Pancreas (tissue), 10 donors: ENCODE measurements around the gene CLDN15. TPM values are rescaled to one million over a fixed set of nuclear protein-coding genes. Genes with fewer than 3 reads are reported as not detected.
"Not testable (repeated sequence)": the region's sequence is repeated elsewhere in the genome, so short reads cannot be mapped to it uniquely, and the experiment has no call there.

Experiments used
- ATAC-seq, 4 donors: fragments of 200-7000 bp; cut with Tn5 transposase; one replicate each; pipeline versions ENCODE4 v1.8.0 to v1.9.1; 2020; ENCODE audit warnings: mild to moderate bottlenecking in 4 of 4, moderate library complexity in 4 of 4
- DNase-seq, 6 donors: peaks; one replicate each; pipeline ENCODE4 v3.0.0-alpha.2; 2020
- FAIRE-seq: peaks from 2 replicates; lab custom pipeline; 2012; peaks lifted over from hg19 to GRCh38; lab: Jason Lieb, UNC
- H3K27ac ChIP-seq, 4 donors: fragments of 200-600 bp; sonication (generic); 1 replicate in 3 of 4; 2 replicates in 1 of 4; pipeline versions ENCODE4 v1.5.0 to v1.8.0; 2020
- H3K27me3 ChIP-seq, 4 donors: fragments of 200-600 bp; one replicate each; pipeline ENCODE4 v1.8.0; 2021
- H3K36me3 ChIP-seq, 3 donors: fragments of 200-600 bp; sonication (generic) in 1 of 3; one replicate each; pipeline versions ENCODE4 v1.5.0 to v1.8.0; 2020 to 2021
- H3K4me1 ChIP-seq, 3 donors: fragments of 200-600 bp; one replicate each; pipeline ENCODE4 v1.8.0; 2021
- H3K4me3 ChIP-seq, 4 donors: fragments of 200-600 bp; sonication (generic) in 2 of 4; one replicate each; pipeline versions ENCODE4 v1.5.0 to v1.8.0; 2020 to 2021
- H3K9me3 ChIP-seq, 4 donors: fragments of 200-600 bp; one replicate each; pipeline ENCODE4 v1.8.0; 2021
- WGBS, 2 donors: extraction: QIAGEN DNeasy Blood & Tissue Kit; methylation state at CpG; one replicate each; pipeline ENCODE4 v1.1.7; 2013; 5-methylcytosine and 5-hydroxymethylcytosine counted together
- intact Hi-C, 3 donors: fragments of 100-400 bp; cut with DNase I; formaldehyde crosslinking; loops; one replicate each; pipeline versions ENCODE4 v1.11.1 to v1.14.2; 2022
- polyA plus RNA-seq, 2 donors: library from polyadenylated mRNA; stranded (reverse); fragments of 200-250 nt; gene quantifications; one replicate each; pipeline ENCODE4 v1.2.3, GENCODE V29; 2013
- total RNA-seq, 6 donors: library from RNA; stranded (reverse); fragmentation: NEBNext Ultra II Directional in 4 of 6; extraction: Animal tissue kit (Norgen Biotek cat#: 25700) in 4 of 6; gene quantifications; one replicate each; pipeline versions ENCODE4 v1.2.1 to v1.2.4, GENCODE V29; 2021 to 2023
- TF ChIP-seq, protein P1 (sequence below), 4 donors: fragments of 200-600 bp; sonication (generic) in 3 of 4; IDR thresholded peaks; one replicate each; pipeline versions ENCODE4 v1.5.0 to v1.8.0; 2021; ENCODE audit warnings: antibody characterized with exemption in 4 of 4
- donor health status: healthy with polysubstance abuse.
- donor health status: DM: no; HTN: no; CAD: no; lungs with moderate emphysema.
- donor health status: DM: no; HTN: no; CAD: no.
- donor health status: control.
- donor health status: control.
- donor health status: Bipolar disorder and iron deficiency.
- donor health status: DM: yes; HTN: yes; CAD: no.
- donor health status: DM: no; HTN: no; CAD: no.
- donor health status: DM: no; HTN: no; CAD: no.
- donor health status: DM: yes; HTN: yes; CAD: no.

CLDN15 gene
- total RNA-seq = 1 to 10 TPM; 2.2 to 8.5 (median 2.7) TPM
- 10 to 100 TPM; 12.8 to 15.2 TPM for polyA plus RNA-seq

- peak in 2 of 6 donors; percentile 52 to 69 for DNase-seq
- WGBS, 2 donors = 76 to 78% methylated on average over 29 to 31 of the region's 31 CpGs
- Histone ChIP-seq H3K4me1 (no peaks in the 10 kb centered on the region), H3K27ac (peak within 1 kb of the TSS; percentile 58 to 74 (median 60)), H3K4me3 (no peak within 1 kb of the TSS), H3K36me3 (peaks cover 0 to 8% (median 0%) of the 10 kb centered on the region in 3 donors), H3K27me3 (no peaks in the 10 kb centered on the region), H3K9me3 (no peaks in the 10 kb centered on the region)
- TF ChIP-seq, protein P1, sequence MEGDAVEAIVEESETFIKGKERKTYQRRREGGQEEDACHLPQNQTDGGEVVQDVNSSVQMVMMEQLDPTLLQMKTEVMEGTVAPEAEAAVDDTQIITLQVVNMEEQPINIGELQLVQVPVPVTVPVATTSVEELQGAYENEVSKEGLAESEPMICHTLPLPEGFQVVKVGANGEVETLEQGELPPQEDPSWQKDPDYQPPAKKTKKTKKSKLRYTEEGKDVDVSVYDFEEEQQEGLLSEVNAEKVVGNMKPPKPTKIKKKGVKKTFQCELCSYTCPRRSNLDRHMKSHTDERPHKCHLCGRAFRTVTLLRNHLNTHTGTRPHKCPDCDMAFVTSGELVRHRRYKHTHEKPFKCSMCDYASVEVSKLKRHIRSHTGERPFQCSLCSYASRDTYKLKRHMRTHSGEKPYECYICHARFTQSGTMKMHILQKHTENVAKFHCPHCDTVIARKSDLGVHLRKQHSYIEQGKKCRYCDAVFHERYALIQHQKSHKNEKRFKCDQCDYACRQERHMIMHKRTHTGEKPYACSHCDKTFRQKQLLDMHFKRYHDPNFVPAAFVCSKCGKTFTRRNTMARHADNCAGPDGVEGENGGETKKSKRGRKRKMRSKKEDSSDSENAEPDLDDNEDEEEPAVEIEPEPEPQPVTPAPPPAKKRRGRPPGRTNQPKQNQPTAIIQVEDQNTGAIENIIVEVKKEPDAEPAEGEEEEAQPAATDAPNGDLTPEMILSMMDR (IDR thresholded peaks at IDR 0.05) = no peak
- peak in 3 of 4 donors; percentile 16 to 31 (median 17) for ATAC-seq
- intact Hi-C loops = no loop called here
- no peak for FAIRE-seq
These were observed at the start of gene CLDN15 for GRCh38 chr7:101237206-101238067. CLDN15 (minus strand) TSS chr7:101237802; CDS start chr7:101237581, 221 bp downstream.

DNA sequence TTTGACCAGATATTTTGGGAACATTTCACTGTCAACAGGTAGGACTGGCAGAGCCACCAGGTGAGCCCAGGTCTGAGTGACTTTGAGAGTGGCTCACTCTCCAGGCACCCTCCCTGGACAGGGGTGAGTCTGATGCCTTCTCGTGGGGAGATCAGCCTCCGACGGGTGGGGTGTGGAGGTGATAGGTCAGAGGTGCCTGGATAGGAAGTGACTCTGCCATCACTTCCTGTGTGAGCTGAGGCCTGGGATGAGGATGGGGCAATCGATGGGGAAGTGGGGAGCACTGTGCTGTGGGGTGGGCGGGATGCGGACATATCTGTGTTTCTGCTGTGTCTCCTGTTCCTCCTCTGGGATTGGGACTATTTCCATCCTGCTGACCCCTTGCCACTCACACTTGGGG, 49.4 kb upstream of the CLDN15 start:
- H3K9me3 ChIP-seq = no peaks in the 10 kb centered on the region
- ATAC-seq (no peak), FAIRE-seq (no peak), DNase-seq (no peak)
- WGBS, 2 donors = 64 to 73% methylated on average over 4 to 6 of the region's 6 CpGs
- no peaks in the 10 kb centered on the region for H3K27me3 ChIP-seq
- H3K4me1 ChIP-seq = no peaks in the 10 kb centered on the region
- TF ChIP-seq, protein P1 (IDR thresholded peaks at IDR 0.05) = no peak
- H3K36me3 ChIP-seq = no peaks in the 10 kb centered on the region
- H3K27ac ChIP-seq = no peak overlapping the region
- no peak overlapping the region for H3K4me3 ChIP-seq
- intact Hi-C loops = no loop called here

- DNase-seq (peak in 4 of 6 donors; percentile 33 to 64 (median 62)), ATAC-seq (peak; percentile 48 to 76 (median 62))
- H3K27me3 ChIP-seq, H3K4me1 ChIP-seq, H3K4me3 ChIP-seq, intact Hi-C loops, FAIRE-seq, H3K9me3 ChIP-seq, H3K27ac ChIP-seq, H3K36me3 ChIP-seq: not testable (repeated sequence)
- 29 to 42% methylated on average over 3 of the region's 3 CpGs for WGBS, 2 donors
These were observed 48.3 kb upstream of the CLDN15 start for GRCh38 chr7:101285880-101286279.

GRCh38 chr7:101285171-101285570, 47.6 kb upstream of the CLDN15 start:
- FAIRE-seq (no peak), DNase-seq (peak in 1 of 6 donors; percentile 25), ATAC-seq (no peak)
- Histone ChIP-seq H3K4me1 (no peaks in the 10 kb centered on the region), H3K4me3 (no peak overlapping the region), H3K36me3 (no peaks in the 10 kb centered on the region), H3K27ac (no peak overlapping the region), H3K27me3 (no peaks in the 10 kb centered on the region), H3K9me3 (no peaks in the 10 kb centered on the region)
- WGBS, 2 donors = 54 to 55% methylated on average over 9 of the region's 9 CpGs
- TF ChIP-seq, protein P1 (IDR thresholded peaks at IDR 0.05) = no peak
- intact Hi-C loops = no loop called here

DNA sequence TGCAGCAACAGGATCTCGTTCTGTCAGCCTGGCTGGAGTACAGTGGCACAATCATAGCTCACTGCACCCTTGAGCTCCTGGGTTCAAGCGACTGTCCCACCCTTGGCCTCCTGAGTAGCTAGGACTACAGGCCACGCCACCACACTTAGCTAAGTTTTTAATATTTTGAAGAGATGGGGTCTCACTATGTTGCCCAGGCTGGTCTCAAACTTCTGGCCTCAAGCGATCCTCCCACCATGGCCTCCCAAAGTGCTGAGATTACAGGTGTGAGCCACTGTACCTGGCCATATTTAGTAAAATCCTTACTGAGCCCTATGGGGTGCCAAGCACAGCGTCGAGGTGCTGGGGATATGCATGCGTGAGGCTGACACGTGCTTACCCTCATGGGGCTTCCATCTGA, 43.3 kb upstream of the CLDN15 start:
- not testable (repeated sequence) for H3K9me3 ChIP-seq, H3K27me3 ChIP-seq

More for the DNA sequence above, 43.3 kb upstream of the CLDN15 start:
- DNase-seq = peak in 1 of 6 donors; percentile 12
- ATAC-seq, H3K36me3 ChIP-seq, FAIRE-seq, H3K27ac ChIP-seq, intact Hi-C loops, H3K4me3 ChIP-seq, H3K4me1 ChIP-seq: not testable (repeated sequence)
- 87 to 88% methylated on average over 8 of the region's 8 CpGs for WGBS, 2 donors
